GM23338 (cell line): ENCODE measurements around the gene CERK. TPM values are rescaled to one million over a fixed set of nuclear protein-coding genes. Genes with fewer than 3 reads are reported as not detected.

Source experiments
- ATAC-seq: fragments of 200-7000 bp; cut with Tn5 transposase; 3 replicates; pipeline ENCODE4 v1.9.1; 2020
- DNase-seq: peaks from one replicate; pipeline ENCODE4 v3.0.0-alpha.2; 2015; ENCODE audit warnings: low spot score
- H2AFZ ChIP-seq: fragments of 200-600 bp; sonication (generic); 2 replicates; pipeline ENCODE4 v1.8.0; 2016; ENCODE audit warnings: antibody characterized with exemption, mild to moderate bottlenecking, moderate library complexity
- H3F3A ChIP-seq: fragments of 200-600 bp; sonication (generic); replicated peaks from 2 replicates; pipeline ENCODE4 v1.8.0; 2017; ENCODE audit warnings: antibody characterized with exemption, mixed run types, low read depth
- H3K27ac ChIP-seq: fragments of 200-600 bp; sonication (generic); 2 replicates; pipeline ENCODE4 v1.6.1; 2016; ENCODE audit warnings: low read depth
- H3K27me3 ChIP-seq: fragments of 200-600 bp; sonication (generic); 2 replicates; pipeline ENCODE4 v1.8.0; 2016; ENCODE audit warnings: mild to moderate bottlenecking, mixed run types, moderate library complexity; ENCODE audit not compliant: insufficient read depth
- H3K36me3 ChIP-seq: fragments of 200-600 bp; sonication (generic); 2 replicates; pipeline ENCODE4 v1.8.0; 2016; ENCODE audit warnings: mild to moderate bottlenecking; ENCODE audit not compliant: insufficient read depth
- H3K4me1 ChIP-seq: fragments of 200-600 bp; sonication (generic); 2 replicates; pipeline ENCODE4 v1.8.0; 2016; ENCODE audit warnings: mild to moderate bottlenecking, moderate library complexity; ENCODE audit not compliant: insufficient read depth
- H3K4me2 ChIP-seq: fragments of 200-600 bp; sonication (generic); 2 replicates; pipeline ENCODE4 v1.7.1; 2017; ENCODE audit warnings: mixed run types
- H3K4me3 ChIP-seq: fragments of 200-600 bp; sonication (generic); 2 replicates; pipeline ENCODE4 v1.6.1; 2016; ENCODE audit warnings: mixed run types
- H3K79me2 ChIP-seq: fragments of 200-600 bp; sonication (generic); replicated peaks from 2 replicates; pipeline ENCODE4 v1.8.0; 2017; ENCODE audit warnings: mild to moderate bottlenecking; ENCODE audit not compliant: insufficient read depth
- H3K9me2 ChIP-seq: fragments of 200-600 bp; sonication (generic); 2 replicates; pipeline ENCODE4 v1.8.0; 2017; ENCODE audit not compliant: insufficient read depth
- H4K20me1 ChIP-seq: fragments of 200-600 bp; sonication (generic); replicated peaks from 2 replicates; pipeline ENCODE4 v1.8.0; 2017; ENCODE audit warnings: mild to moderate bottlenecking; ENCODE audit not compliant: insufficient read depth
- H3K27ac Mint-ChIP-seq: 2 replicates; pipeline ENCODE4 v1.8.0; 2020; ENCODE audit warnings: inconsistent platforms, mild to moderate bottlenecking, moderate library complexity, mixed read lengths
- H3K27me3 Mint-ChIP-seq: 3 replicates; pipeline ENCODE4 v1.8.0; 2022; ENCODE audit warnings: low read depth, mild to moderate bottlenecking, moderate library complexity, mixed read lengths, inconsistent platforms; ENCODE audit not compliant: insufficient read depth, poor library complexity
- H3K36me3 Mint-ChIP-seq: 3 replicates; pipeline ENCODE4 v1.8.0; 2021; ENCODE audit warnings: low read depth, mild to moderate bottlenecking, inconsistent platforms, moderate library complexity, mixed read lengths
- H3K4me1 Mint-ChIP-seq: 3 replicates; pipeline ENCODE4 v1.8.0; 2020; ENCODE audit warnings: mild to moderate bottlenecking, inconsistent platforms, mixed read lengths
- H3K4me3 Mint-ChIP-seq: 3 replicates; pipeline ENCODE4 v1.8.0; 2021; ENCODE audit warnings: moderate library complexity, mild to moderate bottlenecking, inconsistent platforms, mixed read lengths
- H3K9me3 Mint-ChIP-seq: 3 replicates; pipeline ENCODE4 v1.8.0; 2020; ENCODE audit warnings: moderate library complexity, mild to moderate bottlenecking, inconsistent platforms, mixed read lengths
- CREB1 ChIP-seq: fragments of 250-450 bp; sonication (Bioruptor Pico); IDR thresholded peaks from 2 replicates; pipeline ENCODE4 v1.5.0; 2020; ENCODE audit warnings: low read depth, mild to moderate bottlenecking, moderate library complexity
- CTCF ChIP-seq, 2 experiments: fragments of 200-600 bp in 1 of 2; sonication (generic) in 1 of 2; conservative IDR thresholded peaks; 2 replicates each; pipeline versions ENCODE4 v1.5.1 to v1.6.1; 2016 to 2017; ENCODE audit warnings: antibody characterized with exemption in 2 of 2, low read depth in 2 of 2, mild to moderate bottlenecking in 2 of 2, moderate library complexity in 1 of 2
- EZH2phosphoT487 ChIP-seq: fragments of 200-600 bp; sonication (generic); IDR thresholded peaks from one replicate; pipeline ENCODE4 v1.8.1; 2018; ENCODE audit warnings: antibody characterized with exemption; ENCODE audit not compliant: unreplicated experiment
- NANOG ChIP-seq: IDR thresholded peaks from 2 replicates; pipeline ENCODE4 v1.6.1; 2016; ENCODE audit warnings: antibody characterized with exemption, borderline replicate concordance
- STAT1 ChIP-seq: IDR thresholded peaks from one replicate; pipeline ENCODE4 v1.6.1; 2016; ENCODE audit warnings: antibody characterized with exemption; ENCODE audit not compliant: unreplicated experiment
- ZNF114 ChIP-seq: fragments of 250-450 bp; sonication (Bioruptor Pico); IDR thresholded peaks from 2 replicates; pipeline ENCODE4 v1.5.0; 2020; ENCODE audit warnings: mild to moderate bottlenecking, moderate library complexity
- ZNF331 ChIP-seq: fragments of 250-450 bp; sonication (Bioruptor Pico); IDR thresholded peaks from 2 replicates; pipeline ENCODE4 v1.5.0; 2020; ENCODE audit warnings: low read depth, mild to moderate bottlenecking, moderate library complexity
- ZNF462 ChIP-seq: fragments of 250-450 bp; sonication (Bioruptor Pico); IDR thresholded peaks from 2 replicates; pipeline ENCODE4 v1.5.0; 2020; ENCODE audit warnings: mild to moderate bottlenecking, moderate library complexity
- polyA plus RNA-seq: library from polyadenylated mRNA; unstranded; fragments of >200 nt; fragmentation: Nextera tagmentation; extraction: Ambion mirVana; gene quantifications from 2 replicates; pipeline ENCODE4 v1.2.1, GENCODE V29; 2016
- total RNA-seq: library from RNA; depleted of rRNA; stranded (reverse); fragments of >200 nt; shearing (Covaris generic); gene quantifications from 2 replicates; pipeline ENCODE4 v1.2.3, GENCODE V29; 2014
- TF ChIP-seq, protein P1 (sequence below): IDR thresholded peaks from 2 replicates; pipeline ENCODE4 v1.6.1; 2016; ENCODE audit warnings: antibody characterized with exemption
- TF ChIP-seq, protein P2 (sequence below): IDR thresholded peaks from one replicate; pipeline ENCODE4 v1.6.1; 2018; ENCODE audit warnings: antibody characterized with exemption; ENCODE audit not compliant: unreplicated experiment

Gene CERK
- total and polyA plus RNA-seq, 2 experiments from 2014 or later, result 12.7 to 62.9 TPM

GRCh38 chr22:46730568-46731245 is 7.3 kb downstream of the CERK start (continued):
- no peak for TF ChIP-seq ZNF462 (CRISPR knock-in tag)
- no peak for TF ChIP-seq EZH2phosphoT487

DNA sequence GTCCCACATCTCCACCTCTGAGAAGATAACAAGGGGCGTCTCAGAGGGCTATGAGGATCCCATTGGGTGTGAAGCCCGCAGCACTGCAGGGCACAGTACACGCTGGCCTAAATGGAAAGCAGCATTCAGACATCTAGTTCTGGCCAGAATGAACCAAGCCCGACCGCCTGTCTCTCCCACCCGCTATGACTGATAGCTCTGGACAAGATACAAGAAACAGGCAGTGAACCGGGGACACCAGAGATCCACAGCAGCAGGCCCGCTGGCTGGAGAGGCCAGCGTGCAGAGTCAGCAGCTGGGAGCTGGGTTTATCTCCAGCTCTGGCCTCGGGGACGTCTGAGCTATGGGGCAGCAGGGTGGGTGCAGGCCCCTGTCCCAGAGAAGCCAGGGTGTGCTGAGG is 9.6 kb downstream of the CERK start:
- Histone ChIP-seq H4K20me1 (peaks cover 9% of the 10 kb centered on the region), H3F3A (no peaks in the 10 kb centered on the region), H3K4me3 (no peak overlapping the region), H3K4me1 (no peaks in the 10 kb centered on the region; the same call in 1 of the 2 replicates), H3K36me3 (no peaks in the 10 kb centered on the region), H3K79me2 (peaks cover 43% of the 10 kb centered on the region), H3K4me2 (no peak overlapping the region), H3K27me3 (no peaks in the 10 kb centered on the region), H3K27ac (no peak overlapping the region), H2AFZ (no peak overlapping the region), H3K9me2 (no peaks in the 10 kb centered on the region)
- no peaks in the 10 kb centered on the region for H3K9me3 Mint-ChIP-seq
- DNase-seq, result no peak
- no peak for ATAC-seq
- H3K4me1 Mint-ChIP-seq, result peaks cover 30% of the 10 kb centered on the region
- peaks cover 3% of the 10 kb centered on the region; the same call in 1 of the 3 replicates for H3K36me3 Mint-ChIP-seq
- no peak overlapping the region for H3K27ac Mint-ChIP-seq
- peaks cover 12% of the 10 kb centered on the region for H3K27me3 Mint-ChIP-seq
- H3K4me3 Mint-ChIP-seq, result no peak overlapping the region
- TF ChIP-seq ZNF114 (no peak), ZNF331 (CRISPR knock-in tag) (no peak), CREB1 (CRISPR knock-in tag) (no peak), STAT1 (no peak), NANOG (no peak), CTCF (conservative IDR thresholded peaks at IDR 0.05; ENCODE audit: low read depth in 2 of 2) (no peak)
- TF ChIP-seq, protein P1, sequence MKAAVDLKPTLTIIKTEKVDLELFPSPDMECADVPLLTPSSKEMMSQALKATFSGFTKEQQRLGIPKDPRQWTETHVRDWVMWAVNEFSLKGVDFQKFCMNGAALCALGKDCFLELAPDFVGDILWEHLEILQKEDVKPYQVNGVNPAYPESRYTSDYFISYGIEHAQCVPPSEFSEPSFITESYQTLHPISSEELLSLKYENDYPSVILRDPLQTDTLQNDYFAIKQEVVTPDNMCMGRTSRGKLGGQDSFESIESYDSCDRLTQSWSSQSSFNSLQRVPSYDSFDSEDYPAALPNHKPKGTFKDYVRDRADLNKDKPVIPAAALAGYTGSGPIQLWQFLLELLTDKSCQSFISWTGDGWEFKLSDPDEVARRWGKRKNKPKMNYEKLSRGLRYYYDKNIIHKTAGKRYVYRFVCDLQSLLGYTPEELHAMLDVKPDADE, result no peak
- TF ChIP-seq, protein P2, sequence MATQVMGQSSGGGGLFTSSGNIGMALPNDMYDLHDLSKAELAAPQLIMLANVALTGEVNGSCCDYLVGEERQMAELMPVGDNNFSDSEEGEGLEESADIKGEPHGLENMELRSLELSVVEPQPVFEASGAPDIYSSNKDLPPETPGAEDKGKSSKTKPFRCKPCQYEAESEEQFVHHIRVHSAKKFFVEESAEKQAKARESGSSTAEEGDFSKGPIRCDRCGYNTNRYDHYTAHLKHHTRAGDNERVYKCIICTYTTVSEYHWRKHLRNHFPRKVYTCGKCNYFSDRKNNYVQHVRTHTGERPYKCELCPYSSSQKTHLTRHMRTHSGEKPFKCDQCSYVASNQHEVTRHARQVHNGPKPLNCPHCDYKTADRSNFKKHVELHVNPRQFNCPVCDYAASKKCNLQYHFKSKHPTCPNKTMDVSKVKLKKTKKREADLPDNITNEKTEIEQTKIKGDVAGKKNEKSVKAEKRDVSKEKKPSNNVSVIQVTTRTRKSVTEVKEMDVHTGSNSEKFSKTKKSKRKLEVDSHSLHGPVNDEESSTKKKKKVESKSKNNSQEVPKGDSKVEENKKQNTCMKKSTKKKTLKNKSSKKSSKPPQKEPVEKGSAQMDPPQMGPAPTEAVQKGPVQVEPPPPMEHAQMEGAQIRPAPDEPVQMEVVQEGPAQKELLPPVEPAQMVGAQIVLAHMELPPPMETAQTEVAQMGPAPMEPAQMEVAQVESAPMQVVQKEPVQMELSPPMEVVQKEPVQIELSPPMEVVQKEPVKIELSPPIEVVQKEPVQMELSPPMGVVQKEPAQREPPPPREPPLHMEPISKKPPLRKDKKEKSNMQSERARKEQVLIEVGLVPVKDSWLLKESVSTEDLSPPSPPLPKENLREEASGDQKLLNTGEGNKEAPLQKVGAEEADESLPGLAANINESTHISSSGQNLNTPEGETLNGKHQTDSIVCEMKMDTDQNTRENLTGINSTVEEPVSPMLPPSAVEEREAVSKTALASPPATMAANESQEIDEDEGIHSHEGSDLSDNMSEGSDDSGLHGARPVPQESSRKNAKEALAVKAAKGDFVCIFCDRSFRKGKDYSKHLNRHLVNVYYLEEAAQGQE, result no peak
